GM18498 (cell line): Measurements from ENCODE around the gene GH1.
A peak's percentile ranks its signal among the peaks of the same experiment; 100 is the strongest.
"Not testable (repeated sequence)": the region's sequence is repeated elsewhere in the genome, so short reads cannot be mapped to it uniquely, and the experiment has no call there.

Experiments used
- ATAC-seq: cut with Tn5 transposase; IDR thresholded peaks from one replicate; pipeline ENCODE4 v1.9.1; 2021; ENCODE audit warnings: mild to moderate bottlenecking, moderate library complexity; ENCODE audit not compliant: unreplicated experiment

GH1 gene

GRCh38 chr17:63918789-63919305, at the start of gene GH1:
GH1 (minus strand) TSS chr17:63918839; CDS start chr17:63918776, 63 bp downstream.
- ATAC-seq, result not testable (repeated sequence)

DNA sequence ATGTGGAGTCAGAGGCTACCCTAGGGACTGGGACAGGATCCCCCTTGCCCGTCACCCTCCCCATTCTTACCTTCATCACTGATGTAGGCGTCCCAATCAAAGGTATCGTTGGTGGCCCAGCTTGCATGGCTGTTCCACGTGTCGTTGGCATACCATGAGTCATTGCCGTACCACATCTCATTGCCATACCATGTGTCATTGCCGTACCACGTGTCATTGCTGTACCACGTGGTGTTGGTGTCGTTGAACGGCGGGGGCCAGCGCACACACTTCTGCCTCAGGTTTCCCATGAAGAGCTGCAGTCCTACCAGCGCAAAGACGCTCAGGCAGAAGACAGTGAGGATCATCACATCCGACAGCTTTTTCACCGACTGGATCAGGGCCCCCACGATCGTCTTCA, 49.3 kb upstream of the GH1 start:
- no peak for ATAC-seq

GRCh38 chr17:63966646-63967264, 48.1 kb upstream of the GH1 start:
- peak; percentile 67 for ATAC-seq

GRCh38 chr17:63963123-63963522, 44.5 kb upstream of the GH1 start:
- no peak for ATAC-seq

GRCh38 chr17:63962298-63962744, 43.7 kb upstream of the GH1 start:
- ATAC-seq, result no peak

- no peak for ATAC-seq
Observed at GRCh38 chr17:63961355-63962212, 42.9 kb upstream of the GH1 start.

DNA sequence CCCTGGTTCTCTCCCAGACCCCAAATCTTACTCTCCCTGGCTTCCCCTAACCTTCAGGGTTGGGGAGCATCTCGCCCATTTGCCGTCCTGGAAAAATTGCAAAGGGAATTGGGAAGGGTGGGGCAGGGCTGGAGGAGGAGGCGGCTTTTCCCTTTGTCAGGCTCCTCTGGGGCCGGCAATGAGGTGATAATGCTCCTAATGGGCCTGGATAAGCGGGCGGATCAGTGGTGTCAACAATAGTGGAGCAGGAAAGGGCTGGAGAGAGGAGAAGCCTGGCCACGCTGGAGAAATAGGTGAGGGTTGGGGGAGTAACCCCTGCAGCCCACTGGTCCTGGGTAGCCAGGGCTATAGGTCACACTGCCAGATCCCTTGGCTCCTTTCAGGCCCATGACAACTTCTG, 41.8 kb upstream of the GH1 start:
- no peak for ATAC-seq

GRCh38 chr17:63960006-63960405, 41.4 kb upstream of the GH1 start:
- ATAC-seq, result no peak

DNA sequence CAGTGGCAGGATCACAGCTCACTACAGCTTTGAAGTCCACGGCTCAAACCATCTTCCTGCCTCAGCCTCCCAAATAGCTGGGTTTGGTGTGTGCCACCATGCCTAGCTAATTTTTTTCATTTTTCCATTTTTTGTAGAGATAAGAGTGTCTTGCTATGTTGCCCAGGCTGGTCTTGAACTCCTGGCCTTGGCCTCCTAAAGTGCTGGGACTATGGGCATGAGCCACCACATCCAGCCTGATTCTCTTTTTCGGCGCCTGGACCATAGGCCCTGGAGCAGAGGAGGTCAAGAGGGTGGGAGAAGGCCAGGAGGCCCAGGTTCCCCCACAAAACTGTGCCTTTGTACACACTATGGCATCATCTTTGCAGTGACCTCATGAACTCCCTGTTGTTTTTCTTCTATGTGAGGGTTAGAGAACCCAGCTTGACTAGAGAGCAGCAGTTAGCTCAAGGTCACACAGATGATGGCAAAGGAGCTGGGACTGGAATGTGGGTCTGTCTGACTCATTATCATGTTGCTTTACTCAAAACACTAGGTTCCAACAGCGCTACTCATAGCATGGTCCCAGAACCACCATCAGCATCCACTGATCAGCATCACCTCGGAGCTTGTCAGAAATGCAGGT, 37.8 kb upstream of the GH1 start:
- ATAC-seq, result no peak

DNA sequence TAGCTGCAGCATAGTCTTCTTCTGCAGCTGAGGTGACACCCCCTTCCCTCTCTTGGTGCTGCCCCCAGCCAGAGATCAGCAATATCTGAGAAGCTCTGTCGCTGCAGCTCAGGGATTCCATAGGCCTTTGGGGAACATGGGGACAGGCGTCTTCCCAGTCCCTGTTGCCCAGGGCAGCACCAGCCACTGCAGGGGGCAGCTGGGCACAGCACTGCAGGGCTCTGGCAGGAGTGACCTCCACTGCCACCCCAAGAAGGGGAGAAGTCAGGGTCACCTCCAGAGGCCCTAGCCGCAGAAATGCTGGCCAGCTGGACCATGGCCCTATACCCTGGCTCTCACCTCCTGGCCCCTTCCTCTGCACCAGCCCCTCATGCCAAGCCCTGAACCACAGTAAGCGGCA, 37.2 kb upstream of the GH1 start:
- no peak for ATAC-seq

DNA sequence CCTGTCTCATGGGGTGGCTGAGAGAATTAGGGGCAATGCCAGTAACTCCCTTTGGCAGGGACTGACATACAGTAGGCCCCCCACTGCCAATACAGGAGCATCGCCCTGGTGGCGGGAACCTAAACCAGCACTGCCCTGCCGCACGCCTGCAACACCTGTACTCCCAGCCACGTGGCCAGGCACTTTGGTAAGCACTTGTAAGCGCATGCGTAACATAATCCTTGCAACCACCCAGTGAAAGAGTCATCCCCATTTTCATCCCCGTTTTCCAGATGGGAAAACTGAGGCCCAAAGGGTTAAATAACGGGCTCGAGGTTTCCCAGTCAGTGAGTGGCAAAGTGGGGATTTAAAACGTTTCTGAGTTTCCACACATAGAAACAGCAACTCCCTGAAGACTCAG, 36.6 kb upstream of the GH1 start:
- ATAC-seq, result no peak

DNA sequence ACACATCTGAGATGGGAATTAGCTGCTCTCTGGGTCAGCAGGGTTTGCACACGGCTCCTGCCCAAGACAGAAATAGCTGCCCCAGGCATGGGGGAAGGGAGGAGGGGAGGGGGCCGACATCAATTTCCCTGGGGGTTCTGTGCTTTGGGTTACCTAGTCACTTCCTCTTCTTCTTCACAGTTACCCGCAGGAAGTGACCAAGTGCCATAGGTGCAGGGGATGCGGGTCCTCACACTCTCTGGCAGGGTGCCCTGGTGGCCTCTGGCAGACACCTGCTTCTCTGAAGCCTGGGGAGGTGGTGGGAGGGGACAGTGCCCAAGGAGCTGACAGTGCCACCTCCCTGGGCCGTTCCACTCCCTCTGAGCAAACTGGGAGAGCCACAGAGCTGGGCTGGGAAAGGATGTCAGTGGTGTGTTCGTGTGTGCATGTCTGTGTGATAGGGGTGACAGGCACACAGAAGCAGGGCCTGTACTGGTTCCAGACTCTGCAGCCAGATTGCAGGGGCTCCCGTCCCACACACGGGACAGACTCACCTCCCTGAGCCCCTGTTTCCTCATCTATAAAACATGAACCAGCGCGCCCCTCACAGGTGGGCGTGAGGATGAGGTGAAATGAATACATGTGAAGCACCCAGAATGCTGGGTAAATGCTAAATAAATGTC, 35.9 kb upstream of the GH1 start:
- peak; percentile 71 for ATAC-seq

DNA sequence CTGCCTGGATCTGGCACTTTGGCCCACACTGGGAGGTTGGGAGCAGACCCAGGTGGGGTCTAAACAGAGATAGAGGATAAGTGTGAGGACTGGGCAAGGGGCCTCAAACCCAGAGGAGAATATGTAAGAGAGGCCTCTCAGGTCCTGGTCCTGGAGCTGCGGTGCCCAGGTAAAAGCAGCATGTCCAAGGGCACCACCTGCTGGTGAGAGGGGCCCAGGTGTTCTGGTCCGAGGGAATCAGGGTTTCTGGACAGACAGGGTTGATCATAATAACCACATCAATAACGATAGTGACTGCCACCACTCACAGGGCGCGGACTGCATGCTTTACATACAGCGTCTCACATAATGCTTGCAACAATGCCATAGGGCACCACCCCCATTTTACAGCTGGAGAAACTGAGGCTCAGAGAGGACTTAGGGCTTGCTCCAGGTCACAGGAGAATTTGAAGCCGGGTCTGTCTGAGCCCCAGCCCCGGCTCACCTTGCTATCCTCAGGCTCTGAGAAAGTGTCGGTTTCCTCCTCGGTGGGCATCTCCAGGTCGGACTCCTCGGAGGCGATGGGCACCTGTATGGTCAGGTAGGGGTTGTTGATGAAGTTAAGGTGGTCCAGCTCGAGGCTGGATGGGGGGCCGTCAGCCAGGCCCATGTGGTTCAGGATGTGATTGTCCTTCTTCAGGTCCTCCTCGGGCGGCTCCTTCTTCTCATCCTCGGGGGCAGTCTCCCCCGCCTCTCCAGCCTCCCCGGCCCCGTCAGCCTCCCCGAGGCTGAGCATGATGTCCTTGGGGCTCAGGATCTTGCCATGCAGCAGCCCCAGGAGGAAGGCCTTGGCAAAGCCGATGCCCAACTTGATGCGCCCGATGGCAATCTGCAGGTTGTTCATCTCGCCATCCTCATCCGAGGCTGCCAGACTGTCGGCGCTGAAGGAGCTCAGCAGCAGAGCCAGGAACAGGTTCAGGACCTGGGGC, 32.6 kb upstream of the GH1 start:
- no peak for ATAC-seq

- no peak for ATAC-seq
Observed at GRCh38 chr17:63949576-63950250, 31.1 kb upstream of the GH1 start.

DNA sequence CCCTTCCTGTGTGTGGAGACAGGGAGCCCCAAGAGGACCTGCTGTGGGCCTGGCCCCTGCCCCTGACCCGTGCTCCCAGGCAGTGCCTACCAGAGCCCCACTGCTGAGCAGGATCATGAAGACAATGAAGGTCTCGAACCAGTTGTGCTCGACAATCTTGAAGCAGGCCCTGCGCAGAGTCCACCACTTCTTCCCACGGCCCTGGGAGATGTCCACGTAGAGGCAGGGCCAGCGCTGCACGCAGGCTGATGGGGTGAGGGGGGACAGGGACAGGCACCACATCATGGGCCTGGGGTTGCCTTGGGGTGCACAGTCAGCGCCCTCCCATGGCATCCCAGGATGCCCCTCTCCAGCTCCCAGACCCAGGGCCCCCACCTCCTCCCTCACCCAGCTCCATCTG, 29.9 kb upstream of the GH1 start:
- no peak for ATAC-seq

GRCh38 chr17:63947711-63948330, 29.2 kb upstream of the GH1 start:
- ATAC-seq, result no peak

GRCh38 chr17:63946440-63947363, 28.1 kb upstream of the GH1 start:
- peak; percentile 62 for ATAC-seq
